Ishikawa (cell line): ENCODE measurements around the gene E2F1.

Experiments
- NFIC ChIP-seq: IDR thresholded peaks from 2 replicates; pipeline ENCODE4 v1.6.1; 2012
- RAD21 ChIP-seq: IDR thresholded peaks from 2 replicates; pipeline ENCODE4 v1.6.1; 2012; ENCODE audit warnings: low read depth
- TAF1 ChIP-seq: IDR thresholded peaks from 2 replicates; pipeline ENCODE4 v1.6.1; 2012; ENCODE audit warnings: low read depth, mild to moderate bottlenecking
- TEAD4 ChIP-seq: IDR thresholded peaks from 2 replicates; pipeline ENCODE4 v1.6.1; 2012

GRCh38 chr20:33669224-33669623 is 17.0 kb downstream of the E2F1 start:
- TF ChIP-seq TEAD4 (no peak), TAF1 (no peak), RAD21 (no peak), NFIC (no peak)
